AG10803 (cell line): ENCODE data around the gene ETV7.

Source experiments
- DNase-seq: peaks from one replicate; pipeline ENCODE4 v3.0.0; 2010; ENCODE audit warnings: low read depth
- H3K4me3 ChIP-seq: 2 replicates; pipeline ENCODE4 v1.5.1; 2011; ENCODE audit warnings: mild to moderate bottlenecking, low read length, control low read depth
- CTCF ChIP-seq: conservative IDR thresholded peaks from 2 replicates; pipeline ENCODE4 v1.5.1; 2011; ENCODE audit warnings: mild to moderate bottlenecking, low read length, control low read depth, inconsistent platforms

Gene ETV7

GRCh38 chr6:36372088-36372487, 15.4 kb downstream of the ETV7 start:
- DNase-seq, result no peak
- no peak overlapping the region for H3K4me3 ChIP-seq

GRCh38 chr6:36371211-36371610, 16.3 kb downstream of the ETV7 start:
- H3K4me3 ChIP-seq, result no peak overlapping the region
- no peak for TF ChIP-seq CTCF
- DNase-seq, result no peak

More at GRCh38 chr6:36372088-36372487, 15.4 kb downstream of the ETV7 start:
- no peak for TF ChIP-seq CTCF

DNA sequence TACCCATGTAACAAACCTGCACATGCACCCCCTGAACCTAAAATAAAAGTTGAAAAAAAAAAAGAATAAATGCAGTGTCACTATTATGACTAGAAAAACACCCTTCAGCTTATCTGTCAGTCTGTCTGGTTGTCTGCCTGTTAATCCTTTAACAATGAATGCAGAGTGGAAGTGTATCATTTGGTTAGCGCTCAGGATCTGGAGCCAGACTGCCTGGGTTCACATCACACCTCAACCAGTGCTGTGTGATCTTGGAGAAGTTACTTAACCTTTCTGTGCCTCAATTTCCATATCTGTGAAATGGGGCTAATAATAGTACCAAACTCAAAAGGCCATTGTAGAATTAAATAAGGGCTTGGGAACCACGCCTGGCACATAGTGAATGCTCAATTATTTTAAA, 16.8 kb downstream of the ETV7 start:
- no peak overlapping the region for H3K4me3 ChIP-seq
- no peak for TF ChIP-seq CTCF
- DNase-seq, result no peak

DNA sequence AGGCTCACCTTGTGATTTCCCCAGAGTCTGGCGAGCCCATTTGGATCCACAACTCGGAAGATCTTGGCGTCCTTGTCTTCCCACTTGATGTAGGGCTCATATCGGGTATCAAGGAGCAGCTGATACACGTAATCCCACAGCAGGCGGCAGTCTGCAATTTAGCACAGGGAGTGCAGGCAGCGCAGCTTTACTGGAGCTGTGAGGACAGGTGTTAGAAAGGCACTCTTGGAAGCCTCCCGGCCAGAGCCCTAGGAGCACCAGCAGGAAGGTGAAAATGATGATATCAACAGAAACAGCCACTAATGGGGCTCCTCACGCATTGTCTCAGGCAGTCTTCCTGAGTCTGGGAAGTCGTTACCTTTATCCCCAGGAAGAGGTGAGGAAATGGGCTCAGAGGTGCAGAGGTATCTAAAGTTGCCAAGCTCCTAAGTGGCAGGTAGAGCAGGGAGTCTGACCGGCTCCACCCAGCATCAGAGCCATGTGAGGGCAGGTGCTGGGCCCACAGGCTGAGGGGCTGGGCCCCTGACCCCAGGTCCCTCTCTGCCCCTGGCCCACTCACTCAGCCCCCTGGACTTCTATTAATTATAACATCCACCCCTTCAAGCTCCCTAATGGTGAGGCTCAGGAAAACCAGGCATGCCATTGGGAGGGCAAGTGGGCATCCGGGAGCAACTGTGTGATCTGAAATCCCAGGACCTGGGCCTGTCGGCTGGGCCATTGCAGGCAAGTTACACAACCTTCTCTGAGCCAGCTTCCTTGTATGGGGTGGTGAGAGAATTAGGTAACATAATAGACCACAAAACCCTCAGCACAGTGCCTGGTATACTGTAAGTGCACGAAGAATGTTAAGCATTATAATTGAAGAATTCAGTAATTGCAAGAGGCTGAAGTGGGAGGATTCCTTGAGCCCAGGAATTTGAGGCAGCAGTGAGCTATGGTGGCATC, 18.3 kb downstream of the ETV7 start:
- no peak for TF ChIP-seq CTCF
- H3K4me3 ChIP-seq, result no peak overlapping the region
- peak; percentile 99 for DNase-seq

DNA sequence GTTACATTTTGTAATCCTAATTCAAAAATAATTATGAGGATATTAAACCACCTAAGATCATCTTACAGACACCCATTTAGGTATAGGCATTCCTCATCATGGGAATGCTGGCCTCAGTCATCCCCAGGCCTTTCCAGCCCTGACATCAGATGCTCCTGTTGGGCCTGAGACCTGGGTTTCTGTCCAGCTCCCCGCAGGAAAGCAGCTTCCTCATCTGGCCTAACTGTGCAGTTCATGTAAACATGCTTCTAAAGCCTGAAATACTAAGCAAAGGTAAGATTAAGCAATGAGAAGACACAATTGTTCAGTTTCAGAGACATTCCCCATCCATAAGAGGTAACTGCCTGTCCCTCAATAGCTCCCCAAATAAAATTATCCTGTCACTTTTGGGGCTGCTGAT, 19.0 kb downstream of the ETV7 start:
- no peak for TF ChIP-seq CTCF
- DNase-seq, result peak; percentile 37
- H3K4me3 ChIP-seq, result no peak overlapping the region

- TF ChIP-seq CTCF, result no peak
- no peak overlapping the region for H3K4me3 ChIP-seq
- DNase-seq, result no peak
Measured at GRCh38 chr6:36367743-36368142, 19.7 kb downstream of the ETV7 start.
